Upper lobe of left lung (tissue), 6 donors: ENCODE results near the gene ZNF514. TPM values are rescaled to one million over a fixed set of nuclear protein-coding genes. Genes with fewer than 3 reads are reported as not detected.

Experiments
- ATAC-seq, 2 donors: fragments of 200-7000 bp; cut with Tn5 transposase; one replicate each; pipeline ENCODE4 v1.9.1; 2022; ENCODE audit warnings: mild to moderate bottlenecking in 2 of 2, moderate library complexity in 2 of 2; ENCODE audit not compliant: low FRiP score in 2 of 2
- DNase-seq, 2 donors: peaks; one replicate each; pipeline ENCODE4 v3.0.0-alpha.2; 2019 to 2020
- H3K27ac ChIP-seq, 4 donors: fragments of 200-600 bp; sonication (generic); one replicate each; pipeline ENCODE4 v1.5.1; 2016 to 2019
- H3K27me3 ChIP-seq, 4 donors: fragments of 200-600 bp; sonication (generic); one replicate each; pipeline ENCODE4 v1.5.1; 2017 to 2019
- H3K36me3 ChIP-seq, 4 donors: fragments of 200-600 bp; sonication (generic); one replicate each; pipeline ENCODE4 v1.5.1; 2016 to 2019
- H3K4me1 ChIP-seq, 4 donors: fragments of 200-600 bp; sonication (generic); one replicate each; pipeline ENCODE4 v1.5.1; 2018 to 2019
- H3K4me3 ChIP-seq, 4 donors: fragments of 200-600 bp; sonication (generic); one replicate each; pipeline ENCODE4 v1.5.1; 2017 to 2019; ENCODE audit warnings: mild to moderate bottlenecking in 2 of 4, moderate library complexity in 1 of 4
- H3K9me3 ChIP-seq, 4 donors: fragments of 200-600 bp; sonication (generic); one replicate each; pipeline ENCODE4 v1.5.1; 2018 to 2019
- CTCF ChIP-seq, 6 experiments: fragments of 450-650 bp in 4 of 6; fragments of 200-600 bp in 2 of 6; sonication (generic) in 2 of 6; IDR thresholded peaks; one replicate each; pipeline ENCODE4 v1.5.1; 2016 to 2019; ENCODE audit warnings: antibody characterized with exemption in 6 of 6
- EP300 ChIP-seq, 4 donors: sonication (generic); formaldehyde crosslinking; IDR thresholded peaks; one replicate each; pipeline ENCODE4 v1.5.1; 2017; ENCODE audit warnings: antibody characterized with exemption in 4 of 4, control low read depth in 2 of 4
- POLR2A ChIP-seq, 4 donors: fragments of 450-650 bp; IDR thresholded peaks; one replicate each; pipeline ENCODE4 v1.5.1; 2016 to 2017; ENCODE audit warnings: antibody characterized with exemption in 4 of 4, mild to moderate bottlenecking in 2 of 4
- POLR2AphosphoS5 ChIP-seq, 2 donors: sonication (generic); formaldehyde crosslinking; IDR thresholded peaks; one replicate each; pipeline ENCODE4 v1.5.1; 2017; ENCODE audit warnings: antibody characterized with exemption in 2 of 2
- WGBS, 2 donors: methylation state at CpG; one replicate each; pipeline ENCODE4 v1.1.5; 2017 to 2018; 5-methylcytosine and 5-hydroxymethylcytosine counted together
- total RNA-seq, 6 donors: library from RNA; depleted of rRNA in 4 of 6; stranded (reverse); fragments of >200 nt in 4 of 6; gene quantifications; one replicate each; pipeline versions ENCODE4 v1.1.0 to v1.2.1, GENCODE V29; 2016 to 2021
- donor health status: DM: no; HTN: no; CAD: no; lungs with moderate emphysema.
- donor health status: DM: no; HTN: yes; CAD: no; lungs with severe emphysema.

The ZNF514 gene
- total RNA-seq, 6 donors from 2014 or later, result 12.5 to 49.2 (median 15.9) TPM

DNA sequence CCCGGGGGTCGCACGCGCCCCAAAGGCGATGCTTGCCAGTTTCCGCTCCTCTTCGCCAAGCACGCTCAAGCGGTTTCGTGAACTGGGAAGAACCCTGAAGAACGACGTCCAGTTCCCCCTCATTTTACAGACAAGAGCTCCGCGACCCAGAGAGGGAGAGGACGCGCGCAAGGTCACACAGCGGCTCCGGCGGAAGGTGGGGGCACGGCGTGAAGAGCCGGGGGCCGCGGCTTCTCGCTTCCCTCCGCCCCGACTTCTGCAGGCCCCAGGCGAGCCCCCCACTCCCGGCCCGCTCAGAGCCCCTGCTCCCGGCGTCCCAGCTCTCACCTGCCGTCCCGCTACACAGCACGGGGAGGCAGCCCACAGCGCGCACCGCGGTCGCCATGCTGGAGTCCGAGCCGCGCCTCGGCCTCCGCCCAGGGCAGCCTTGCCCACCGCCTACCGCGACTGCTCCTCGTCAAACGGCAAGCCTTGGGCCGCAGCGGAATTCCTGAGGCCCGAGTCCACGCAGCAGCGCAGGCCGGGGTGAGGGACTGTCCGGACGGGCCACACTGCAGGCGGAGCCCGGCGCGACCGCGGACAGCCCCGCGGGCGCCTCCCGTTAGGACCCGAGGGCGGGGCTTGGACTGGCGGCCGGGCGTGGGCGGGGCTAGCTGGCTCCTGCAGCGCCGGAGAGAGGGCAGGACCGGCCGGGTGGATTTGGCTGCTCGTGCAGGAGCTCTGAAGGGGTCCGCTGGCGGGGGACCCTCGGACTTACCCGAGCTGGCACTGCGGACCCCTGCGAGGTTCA, 38.0 kb downstream of the ZNF514 start, which contains the start of gene MRPS5:
TSS of gene MRPS5 (minus strand) at position 402 of the 790 bp plus-strand sequence. CDS start at position 385, 17 bp downstream.
- DNase-seq (peak; percentile 86 to 98), ATAC-seq (peak; percentile 94 to 99)
- H3K4me3 ChIP-seq, result peak within 1 kb of the TSS; percentile 67 to 98 (median 90)
- H3K27me3 ChIP-seq, result no peaks in the 10 kb centered on the region
- no peaks in the 10 kb centered on the region for H3K9me3 ChIP-seq
- H3K27ac ChIP-seq, result peak within 1 kb of the TSS; percentile 95 to 98 (median 96)
- TF ChIP-seq POLR2AphosphoS5 (IDR thresholded peaks at IDR 0.05) (peak; percentile 53 to 84), EP300 (IDR thresholded peaks at IDR 0.05) (no peak), CTCF (IDR thresholded peaks at IDR 0.05) (peak in 3 of 6 experiments; percentile 20 to 61 (median 21)), POLR2A (IDR thresholded peaks at IDR 0.05) (peak in 3 of 4 donors; percentile 21 to 78 (median 43))
- H3K36me3 ChIP-seq, result peaks cover 0 to 11% (median 0%) of the 10 kb centered on the region in 4 donors
- 0% methylated on average over 28 to 35 of the region's 86 CpGs for WGBS, 2 donors
- H3K4me1 ChIP-seq, result peaks cover 19 to 37% (median 22%) of the 10 kb centered on the region in 4 donors

DNA sequence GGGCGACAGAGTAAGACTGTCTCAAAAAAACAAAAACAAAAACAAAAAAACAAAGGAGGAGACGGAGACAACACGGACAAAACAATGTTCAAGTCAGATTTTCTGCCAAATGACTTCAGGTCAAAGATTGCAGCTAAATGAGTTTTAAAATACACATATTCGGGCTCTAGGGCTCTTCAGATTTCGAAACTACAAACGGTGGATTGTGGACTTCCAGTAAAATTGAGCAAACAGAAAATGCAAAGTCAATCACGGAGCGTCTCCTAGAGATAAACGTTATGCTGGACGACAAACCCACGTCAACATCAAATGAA, 38.6 kb downstream of the ZNF514 start:
- no peak for TF ChIP-seq POLR2AphosphoS5 (IDR thresholded peaks at IDR 0.05)
- TF ChIP-seq CTCF (IDR thresholded peaks at IDR 0.05), result no peak
- no peak for TF ChIP-seq POLR2A (IDR thresholded peaks at IDR 0.05)
- no peak for TF ChIP-seq EP300 (IDR thresholded peaks at IDR 0.05)
- WGBS, 2 donors, result 2 to 4% methylated on average over 11 of the region's 11 CpGs
- Histone ChIP-seq H3K27ac (peak overlapping the region; percentile 95 to 98 (median 96)), H3K4me1 (peaks cover 19 to 37% (median 22%) of the 10 kb centered on the region in 4 donors), H3K27me3 (no peaks in the 10 kb centered on the region), H3K36me3 (peaks cover 0 to 16% (median 0%) of the 10 kb centered on the region in 4 donors), H3K4me3 (peak overlapping the region; percentile 67 to 98 (median 90)), H3K9me3 (no peaks in the 10 kb centered on the region)
- DNase-seq (peak in 1 of 2 donors; percentile 21), ATAC-seq (peak in 1 of 2 donors; percentile 20)

- DNase-seq, result peak in 1 of 2 donors; percentile 79
- peak; percentile 78 to 91 for ATAC-seq
- TF ChIP-seq POLR2A (IDR thresholded peaks at IDR 0.05), result no peak
- no peak for TF ChIP-seq EP300 (IDR thresholded peaks at IDR 0.05)
- TF ChIP-seq POLR2AphosphoS5 (IDR thresholded peaks at IDR 0.05), result no peak
- TF ChIP-seq CTCF (IDR thresholded peaks at IDR 0.05), result peak in 5 of 6 experiments; percentile 53 to 76 (median 66)
- 13 to 14% methylated on average over 7 of the region's 7 CpGs for WGBS, 2 donors
- no peaks in the 10 kb centered on the region for H3K9me3 ChIP-seq
- no peaks in the 10 kb centered on the region for H3K27me3 ChIP-seq
- H3K4me1 ChIP-seq, result peaks cover 12 to 35% (median 13%) of the 10 kb centered on the region in 4 donors
- H3K4me3 ChIP-seq, result no peak overlapping the region
- H3K27ac ChIP-seq, result no peak overlapping the region
- peaks cover 10 to 61% (median 27%) of the 10 kb centered on the region in 4 donors for H3K36me3 ChIP-seq
Observed at GRCh38 chr2:95115418-95115817, 44.2 kb downstream of the ZNF514 start.

- Histone ChIP-seq H3K27ac (no peak overlapping the region), H3K27me3 (no peaks in the 10 kb centered on the region), H3K4me3 (no peak overlapping the region), H3K36me3 (peaks cover 25 to 80% (median 41%) of the 10 kb centered on the region in 4 donors), H3K4me1 (peaks cover 0 to 16% (median 0%) of the 10 kb centered on the region in 4 donors), H3K9me3 (no peaks in the 10 kb centered on the region)
- DNase-seq (no peak), ATAC-seq (no peak)
- no peak for TF ChIP-seq CTCF (IDR thresholded peaks at IDR 0.05)
- TF ChIP-seq EP300 (IDR thresholded peaks at IDR 0.05), result no peak
- no peak for TF ChIP-seq POLR2A (IDR thresholded peaks at IDR 0.05)
- no peak for TF ChIP-seq POLR2AphosphoS5 (IDR thresholded peaks at IDR 0.05)
- 83 to 95% methylated on average over 7 of the region's 7 CpGs for WGBS, 2 donors
Observed at GRCh38 chr2:95113464-95113863, 46.2 kb downstream of the ZNF514 start.
